ENCODE measurements around the gene KRT79. TPM values are rescaled to one million over a fixed set of nuclear protein-coding genes. Genes with fewer than 3 reads are reported as not detected.

Gene KRT79
- total RNA-seq, 1 experiment from 2014 or later: not detected

DNA sequence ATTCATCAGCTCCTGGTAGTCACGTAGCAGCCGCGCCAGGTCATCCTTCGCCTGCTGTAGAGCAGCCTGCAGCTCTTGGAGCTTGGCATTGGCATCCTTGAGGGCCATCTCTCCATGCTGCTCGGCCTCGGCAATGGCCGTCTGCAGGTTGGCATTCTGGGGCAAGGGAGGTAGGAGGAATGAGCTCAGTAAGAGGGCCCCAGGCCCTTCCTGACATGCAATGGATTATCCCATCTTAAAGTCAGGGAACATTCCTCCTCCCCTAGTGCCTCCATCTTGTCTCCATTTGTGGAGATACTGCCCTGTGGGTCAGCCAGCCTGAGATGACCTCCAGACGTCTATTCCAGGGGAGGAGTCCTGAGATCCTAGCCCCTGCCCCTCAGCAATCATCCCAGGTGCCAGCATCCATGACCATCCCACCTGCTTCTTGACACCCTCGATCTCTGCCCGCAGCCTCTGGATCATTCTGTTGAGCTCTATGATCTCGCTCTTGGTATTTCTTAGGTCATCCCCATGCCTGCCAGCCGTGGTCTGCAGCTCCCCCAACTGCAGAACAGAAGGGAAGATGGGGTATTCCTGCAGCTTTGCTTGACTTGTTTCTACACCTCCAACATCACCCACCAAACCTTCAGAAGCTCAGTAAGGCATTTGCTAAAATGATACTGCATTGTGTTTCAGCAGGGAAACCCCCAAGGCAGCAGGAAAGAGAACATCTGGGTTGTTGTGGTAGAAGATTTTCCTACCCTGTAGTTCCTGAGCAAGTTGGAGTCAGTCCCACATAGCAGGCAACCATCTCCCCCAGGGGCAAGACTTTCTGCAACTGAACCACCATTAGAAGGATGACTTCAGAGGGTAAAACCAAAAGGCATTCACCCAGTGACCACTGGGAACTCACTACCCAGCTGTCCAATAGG lies 42.6 kb downstream of the KRT79 start:
- DNase-seq (ENCODE audit: low read depth): no peak

DNA sequence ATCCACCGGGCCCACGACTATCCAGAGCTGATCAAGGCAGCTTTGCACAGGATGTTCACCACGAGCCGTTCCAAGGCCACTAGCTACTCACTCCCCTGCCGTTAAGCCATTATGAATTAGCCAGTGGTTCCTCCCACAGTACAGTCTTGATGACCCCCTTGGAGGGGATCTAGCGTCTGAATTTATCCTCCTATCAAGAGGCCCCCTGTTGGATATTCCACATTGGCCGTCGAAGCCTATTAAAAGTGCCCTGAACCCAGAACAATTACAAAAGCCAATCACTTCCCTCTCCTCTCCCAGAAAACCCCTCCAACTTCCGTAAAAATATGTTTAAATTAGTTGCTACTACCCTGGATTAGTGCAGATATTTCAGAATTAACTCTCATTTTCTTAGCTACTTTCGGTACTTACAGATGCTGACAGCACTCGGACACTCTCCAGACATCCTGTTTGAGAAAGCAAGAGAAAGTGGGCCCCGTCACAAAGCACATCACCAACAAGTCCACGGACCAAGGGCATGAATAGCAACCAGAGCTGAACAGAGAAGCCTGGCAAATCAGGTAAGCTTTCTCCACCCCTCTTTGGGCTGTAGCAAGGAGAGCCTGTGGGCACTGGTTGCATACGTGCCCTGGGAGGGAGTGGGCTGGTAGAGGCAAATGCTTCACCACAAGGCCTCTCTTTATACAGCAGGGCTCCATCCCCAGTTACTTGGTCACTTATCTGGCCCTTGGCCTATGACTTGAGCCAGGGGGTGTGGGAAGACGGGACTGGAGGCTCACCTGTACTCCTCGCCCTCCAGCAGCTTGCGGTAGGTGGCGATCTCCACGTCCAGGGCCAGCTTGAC lies 43.5 kb downstream of the KRT79 start:
- DNase-seq (ENCODE audit: low read depth): no peak

DNA sequence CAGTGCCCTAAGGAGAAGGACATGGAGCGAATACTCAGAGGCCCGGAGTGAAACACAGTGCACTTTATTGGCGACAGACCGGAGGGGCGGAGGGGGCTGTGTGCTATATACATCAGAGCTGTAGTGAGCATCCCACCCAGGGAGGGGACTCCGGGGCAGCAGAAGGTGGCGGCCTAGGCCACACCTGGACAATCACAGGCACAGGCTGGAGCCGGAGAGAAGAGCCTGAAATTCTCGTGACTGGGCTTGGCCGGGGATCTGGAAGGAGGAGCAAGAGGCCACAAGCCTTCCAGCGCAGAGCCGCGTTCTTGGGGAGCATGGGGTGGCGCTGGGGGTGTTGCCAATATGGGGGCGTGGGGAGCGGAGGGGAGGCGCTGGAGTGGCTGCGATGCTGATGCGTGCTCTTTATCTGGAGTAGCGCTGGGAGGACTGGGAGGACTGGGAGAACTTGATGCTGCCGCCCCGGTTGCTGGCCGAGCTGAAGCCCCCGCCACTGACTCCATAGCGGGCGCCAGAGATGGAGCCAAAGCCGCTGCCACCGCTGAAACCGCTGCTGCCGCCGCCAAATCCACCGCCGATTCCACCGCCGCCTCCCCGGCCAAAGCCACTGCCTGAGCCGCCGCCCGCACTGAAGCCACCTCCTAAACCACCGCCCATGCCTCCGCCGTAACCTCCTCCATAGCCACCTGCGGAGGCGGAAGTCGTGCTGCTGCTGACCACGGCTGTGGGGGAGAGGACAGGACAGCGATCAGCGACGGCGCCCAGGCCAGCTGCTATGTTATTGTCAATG lies 44.3 kb downstream of the KRT79 start:
- no peak for DNase-seq (ENCODE audit: low read depth)

DNA sequence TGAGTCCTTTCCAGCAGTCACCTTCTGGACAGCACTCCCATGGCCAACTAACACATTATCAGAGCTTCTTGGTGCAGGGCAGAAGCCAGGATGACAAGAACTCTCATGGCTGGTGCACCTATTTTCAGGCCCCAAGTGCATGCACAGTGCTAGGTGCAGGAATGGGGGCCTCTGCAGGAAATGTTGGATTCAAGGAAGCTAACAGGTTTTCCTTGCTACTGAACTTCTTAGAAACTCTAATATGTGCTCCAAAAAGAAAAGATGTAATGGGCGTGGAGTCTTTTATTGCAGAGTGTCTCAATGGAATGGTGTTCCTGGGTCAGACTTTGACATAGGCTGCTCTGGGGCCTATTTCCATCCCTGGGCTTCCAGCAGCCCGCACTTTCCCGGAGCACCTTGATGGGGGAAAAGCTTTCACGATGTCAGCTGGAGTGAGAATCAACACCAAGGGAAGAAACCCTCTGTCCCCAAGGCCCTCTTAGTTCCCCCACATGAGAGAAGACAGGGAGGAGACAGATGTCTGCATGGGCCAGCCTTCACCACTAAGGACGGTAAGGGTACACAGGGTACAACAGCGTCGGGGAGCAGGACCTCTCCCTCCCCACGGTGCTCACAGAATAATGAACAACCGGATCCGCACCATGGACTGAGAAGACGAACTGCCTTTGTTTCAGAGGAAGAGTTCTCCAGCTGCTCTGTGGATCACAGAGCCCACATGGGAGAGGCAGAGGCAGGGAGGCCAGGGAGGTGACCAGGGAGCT lies 45.1 kb downstream of the KRT79 start:
- no peak for DNase-seq (ENCODE audit: low read depth)

DNA sequence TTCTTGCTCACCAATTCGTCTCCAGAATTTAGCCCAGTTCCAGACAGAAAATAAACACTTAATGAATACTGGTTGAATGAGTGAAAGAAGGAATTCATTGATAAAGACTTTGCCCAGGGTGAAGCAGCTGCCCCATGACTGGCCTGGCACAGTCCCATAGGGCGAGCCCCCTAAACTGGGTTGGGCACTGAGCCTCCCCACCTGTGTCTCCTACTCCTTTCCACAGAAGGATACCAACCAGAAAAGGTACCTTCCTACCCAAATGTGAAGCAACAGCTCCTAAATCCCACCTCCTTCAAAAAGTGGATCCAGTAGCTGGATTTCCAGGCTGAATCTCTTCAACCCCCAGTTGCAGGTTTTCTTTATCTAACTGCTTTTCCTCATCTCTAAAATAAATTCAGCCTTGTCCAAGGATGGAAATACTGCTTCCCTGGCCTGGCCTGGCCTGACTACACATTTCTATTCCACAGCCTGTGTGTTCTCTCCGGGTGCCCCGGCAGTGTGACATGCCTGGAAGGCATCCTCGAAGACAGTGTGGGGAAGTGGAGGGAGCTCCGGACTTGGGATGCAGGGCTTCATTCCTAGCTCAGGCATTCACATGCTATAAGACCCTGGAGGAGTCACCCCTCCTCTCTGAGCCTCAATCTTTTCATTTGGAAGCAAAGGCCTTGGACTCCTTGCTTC lies 45.8 kb downstream of the KRT79 start:
- no peak for DNase-seq (ENCODE audit: low read depth)

DNA sequence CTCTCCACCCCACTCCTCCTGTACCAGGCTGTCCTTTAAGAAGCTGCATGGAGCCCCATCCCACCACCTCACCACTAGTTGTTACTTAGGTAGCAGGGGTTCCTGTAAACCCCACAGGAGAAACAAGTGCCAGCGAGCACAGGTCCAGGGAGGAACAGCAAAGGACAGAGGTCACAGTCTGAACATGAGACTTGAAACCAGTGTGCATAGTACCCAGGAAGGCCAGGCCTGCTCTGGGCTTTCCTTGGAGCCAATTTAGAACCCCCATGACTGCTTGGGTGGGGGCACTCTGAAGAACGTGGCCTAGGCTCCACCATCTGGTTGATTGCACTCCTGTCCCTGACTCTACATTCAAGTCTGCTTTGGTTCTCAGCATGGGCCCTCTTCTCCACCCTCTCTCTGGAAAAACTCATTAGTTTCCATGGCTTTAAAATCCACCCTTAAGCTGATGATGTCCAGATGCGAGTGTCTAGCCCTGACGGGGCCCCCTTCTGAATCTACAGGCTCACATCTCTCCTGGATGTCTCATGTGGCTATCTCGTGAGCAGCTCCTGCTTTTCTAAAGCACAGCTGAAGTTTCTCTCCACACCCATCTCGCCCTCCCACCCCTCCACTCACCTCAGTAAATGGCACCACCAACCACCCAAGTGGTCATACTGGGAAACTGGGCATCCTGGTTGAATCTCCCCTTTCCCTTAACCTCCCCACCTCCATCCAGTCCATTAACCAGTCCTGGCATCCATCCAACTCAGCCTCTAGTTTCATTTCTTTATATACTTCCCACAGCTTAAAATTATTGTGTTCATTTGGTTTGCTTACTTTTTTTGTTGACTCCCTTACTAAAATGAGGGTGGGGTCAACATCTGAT lies 46.6 kb downstream of the KRT79 start:
- DNase-seq (ENCODE audit: low read depth): no peak

DNA sequence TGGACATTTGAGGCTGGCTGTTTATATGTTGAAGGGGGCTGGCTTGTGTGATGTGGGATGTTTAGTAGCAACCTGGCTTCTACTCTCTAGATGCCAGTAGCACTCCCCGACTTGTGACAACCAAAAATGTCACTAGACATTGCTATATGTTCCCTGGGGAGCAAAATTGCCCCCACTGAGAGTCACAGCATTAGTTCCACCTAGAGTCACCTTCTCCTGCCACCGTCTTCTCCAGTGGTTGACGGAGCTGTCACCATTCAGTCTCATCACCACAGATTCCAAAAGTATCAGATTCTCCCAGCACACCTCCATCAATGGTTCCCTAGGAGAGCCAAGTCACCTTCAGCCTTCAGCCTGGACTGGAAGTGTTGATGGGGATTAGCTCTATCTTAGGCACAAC lies 49.2 kb downstream of the KRT79 start:
- no peak for DNase-seq (ENCODE audit: low read depth)

DNA sequence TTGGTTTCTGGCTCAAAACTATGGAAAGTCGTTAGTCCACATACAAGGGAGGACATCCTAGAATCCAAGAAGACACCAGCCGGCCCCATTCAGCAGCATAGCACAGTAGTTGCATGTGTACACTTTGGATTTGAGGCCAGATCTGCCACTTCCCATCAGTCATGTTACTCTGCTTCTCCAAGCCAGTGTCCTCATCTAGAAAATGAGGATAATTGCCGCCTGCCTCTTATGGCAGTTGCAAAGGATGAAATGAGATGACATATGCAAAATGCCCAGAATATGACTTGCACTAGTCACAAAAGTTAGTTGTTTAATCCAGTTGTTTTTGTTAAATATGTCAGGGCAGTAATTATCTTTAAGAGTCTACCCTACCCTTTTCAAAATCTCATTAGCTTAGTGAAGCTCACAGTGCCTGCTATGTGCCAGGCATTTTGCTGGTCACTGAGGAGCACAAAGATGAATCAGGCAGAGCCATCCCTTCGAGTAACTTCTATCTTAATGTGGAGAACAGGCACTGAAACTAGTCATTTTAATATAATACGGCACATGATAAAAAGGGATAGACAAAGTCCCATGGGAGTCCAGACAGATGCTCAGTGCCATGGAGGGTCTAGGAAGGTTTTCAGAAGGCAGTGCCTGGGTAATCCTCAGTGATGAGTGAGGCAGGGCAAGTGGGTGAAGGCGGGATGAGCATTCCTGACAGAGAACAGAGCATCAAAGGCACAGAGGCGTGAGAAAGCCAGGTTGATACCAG lies 50.4 kb downstream of the KRT79 start:
- DNase-seq (ENCODE audit: low read depth): no peak

DNA sequence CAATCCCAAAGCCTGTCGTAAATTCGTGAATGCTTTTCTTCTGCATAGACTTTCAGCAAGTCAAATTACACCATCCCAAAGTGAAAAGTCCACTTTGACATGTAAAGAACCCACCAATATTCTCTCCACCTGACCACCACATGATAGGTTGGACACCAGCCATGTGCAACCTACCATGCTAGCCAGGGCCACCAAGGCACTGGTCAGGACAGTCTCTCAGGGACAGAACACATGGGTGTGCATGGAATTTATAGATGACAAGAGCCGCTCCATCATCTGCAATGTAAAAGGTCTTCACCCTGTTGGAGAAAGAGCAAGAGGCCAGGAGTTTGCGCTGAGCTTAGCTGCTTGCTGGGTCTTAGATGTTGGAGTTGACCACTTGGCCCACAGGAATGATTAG lies 51.6 kb downstream of the KRT79 start:
- no peak for DNase-seq (ENCODE audit: low read depth)

DNA sequence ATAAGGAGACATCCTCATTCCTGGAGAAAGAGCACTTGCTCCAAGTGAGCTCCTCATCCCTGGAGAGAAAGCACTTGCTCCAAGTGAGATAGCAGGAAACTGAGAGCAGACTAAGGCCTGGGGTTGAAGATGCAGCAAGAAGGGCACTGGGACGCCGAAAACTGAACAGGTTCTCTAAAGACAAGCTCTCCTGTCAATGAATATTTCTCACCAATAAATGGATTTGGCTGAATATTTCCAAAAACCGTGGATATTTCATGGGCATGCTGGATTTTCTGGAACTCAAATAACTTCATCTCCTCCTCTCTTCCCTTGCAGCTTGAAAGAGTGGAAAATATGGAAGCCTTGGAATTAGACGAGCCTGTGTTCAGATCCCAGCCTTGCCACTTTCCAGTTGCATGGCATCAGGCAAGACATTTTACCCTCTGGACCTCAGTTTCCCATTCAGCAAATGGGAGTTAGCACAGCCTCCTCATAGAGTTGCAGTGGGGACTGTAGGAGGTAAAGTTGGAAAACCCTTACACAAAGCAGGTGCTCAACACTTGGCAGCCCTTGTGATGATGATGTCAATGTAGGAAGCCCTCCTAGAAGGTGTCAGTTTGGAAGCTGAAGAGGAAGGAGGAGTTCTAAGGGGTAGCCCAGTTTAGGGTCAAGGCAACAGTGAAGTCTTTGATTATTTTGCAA lies 52.6 kb downstream of the KRT79 start:
- DNase-seq (ENCODE audit: low read depth): no peak

DNA sequence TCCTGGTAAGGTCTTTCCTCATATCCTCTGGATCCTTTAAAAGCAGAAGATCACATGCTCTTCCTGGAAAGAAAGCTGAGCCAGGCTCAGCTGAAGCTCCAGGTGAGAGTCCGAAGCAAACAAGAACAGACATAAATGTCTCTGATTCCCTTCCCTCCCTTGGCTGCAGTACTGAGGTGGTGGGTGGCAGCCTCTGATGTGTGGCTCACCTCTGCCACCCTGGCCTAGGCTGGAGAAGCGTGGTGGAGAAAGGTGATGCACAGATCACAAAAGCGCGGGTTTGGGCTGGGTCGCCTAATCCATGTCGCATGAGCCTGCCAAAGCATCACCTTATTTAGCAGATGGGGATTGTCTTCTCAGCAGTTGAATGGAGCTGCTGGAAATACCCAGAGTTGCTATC lies 54.2 kb downstream of the KRT79 start:
- no peak for DNase-seq (ENCODE audit: low read depth)

DNA sequence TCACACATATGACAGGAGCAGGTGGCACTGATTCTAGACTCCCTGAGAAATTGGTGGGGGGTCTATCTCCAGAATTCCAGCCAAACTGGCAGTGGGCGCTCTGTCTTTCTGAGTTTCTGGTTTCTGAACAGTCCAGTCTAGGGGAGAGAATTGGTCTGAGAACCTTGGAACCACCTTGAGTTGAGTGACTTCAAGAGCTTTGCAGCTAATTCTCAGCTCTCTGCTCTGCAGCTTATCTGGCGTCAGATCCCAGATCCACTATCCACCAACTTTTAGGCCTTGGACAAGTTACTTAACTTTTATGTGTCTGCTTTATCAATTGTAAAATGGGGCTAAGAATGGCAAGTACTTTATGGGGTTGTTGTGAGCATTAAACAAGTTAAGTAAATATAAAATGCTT lies 55.3 kb downstream of the KRT79 start:
- no peak for DNase-seq (ENCODE audit: low read depth)

DNA sequence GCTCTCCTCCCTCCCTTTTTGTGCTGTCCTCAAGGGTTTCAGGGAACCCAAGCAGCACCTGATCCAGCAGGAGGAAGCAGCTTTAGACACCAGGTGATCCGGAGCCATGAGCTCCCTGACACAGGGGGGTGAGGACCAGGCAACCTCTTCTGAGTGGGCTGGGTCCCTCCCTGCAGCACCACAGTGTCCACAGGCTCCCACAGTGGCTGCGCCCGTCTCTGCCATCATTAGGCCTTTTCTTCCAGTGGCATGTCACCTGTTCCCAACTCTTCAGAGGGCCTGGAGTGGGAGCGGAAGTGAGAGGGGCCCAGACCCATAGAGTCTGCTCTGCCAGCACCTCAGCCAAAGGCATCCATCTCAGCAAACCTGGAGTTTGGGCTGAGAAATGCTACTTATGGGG lies 56.5 kb downstream of the KRT79 start:
- DNase-seq (ENCODE audit: low read depth): no peak

DNA sequence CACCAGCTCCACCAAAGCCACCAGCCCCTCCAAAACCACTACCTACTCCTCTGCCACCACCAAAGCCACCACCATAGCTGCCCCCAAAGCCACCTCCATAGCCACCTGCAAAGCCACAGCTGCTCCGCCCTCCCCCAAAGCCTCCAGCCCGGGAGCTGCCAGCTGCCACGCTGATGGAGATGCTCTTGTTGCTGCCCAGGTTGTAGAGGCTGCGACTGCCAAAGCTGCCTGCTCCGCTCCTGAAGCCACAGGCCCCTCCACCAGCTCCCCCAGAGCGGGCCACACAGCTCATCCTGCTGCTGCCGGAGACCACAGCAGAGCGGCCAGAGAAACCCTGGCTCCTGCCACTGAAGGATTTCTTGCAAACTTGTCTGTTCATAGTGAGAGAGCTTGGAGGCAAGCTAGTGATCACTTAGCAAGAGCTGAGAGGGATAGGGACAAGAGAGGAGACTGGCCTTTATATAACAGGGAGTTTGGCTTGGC lies 57.2 kb downstream of the KRT79 start, which contains the start of gene KRT76:
Gene KRT76 (minus strand): TSS at position 433 of the 483 bp plus-strand sequence. CDS start 54 bp downstream, at position 379.
- no peak for DNase-seq (ENCODE audit: low read depth)

DNA sequence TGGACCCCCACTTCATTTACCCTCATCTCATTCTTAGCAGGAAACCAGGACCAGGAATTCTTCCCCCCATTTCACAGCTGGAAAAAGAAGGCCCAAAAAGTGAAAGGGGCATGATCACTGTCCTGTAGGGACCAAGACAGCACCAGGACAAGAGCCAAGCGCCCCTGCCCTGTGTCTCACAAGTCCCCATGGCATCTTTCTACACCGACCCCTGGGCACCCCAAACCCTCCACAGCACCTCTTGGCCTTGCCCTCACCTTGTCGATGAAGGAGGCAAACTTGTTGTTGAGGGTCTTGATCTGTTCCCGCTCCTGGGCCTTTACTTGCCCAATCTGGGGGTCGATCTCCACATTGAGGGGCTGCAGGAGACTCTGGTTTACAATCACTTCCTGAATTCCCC lies 57.7 kb downstream of the KRT79 start:
- no peak for DNase-seq (ENCODE audit: low read depth)

DNA sequence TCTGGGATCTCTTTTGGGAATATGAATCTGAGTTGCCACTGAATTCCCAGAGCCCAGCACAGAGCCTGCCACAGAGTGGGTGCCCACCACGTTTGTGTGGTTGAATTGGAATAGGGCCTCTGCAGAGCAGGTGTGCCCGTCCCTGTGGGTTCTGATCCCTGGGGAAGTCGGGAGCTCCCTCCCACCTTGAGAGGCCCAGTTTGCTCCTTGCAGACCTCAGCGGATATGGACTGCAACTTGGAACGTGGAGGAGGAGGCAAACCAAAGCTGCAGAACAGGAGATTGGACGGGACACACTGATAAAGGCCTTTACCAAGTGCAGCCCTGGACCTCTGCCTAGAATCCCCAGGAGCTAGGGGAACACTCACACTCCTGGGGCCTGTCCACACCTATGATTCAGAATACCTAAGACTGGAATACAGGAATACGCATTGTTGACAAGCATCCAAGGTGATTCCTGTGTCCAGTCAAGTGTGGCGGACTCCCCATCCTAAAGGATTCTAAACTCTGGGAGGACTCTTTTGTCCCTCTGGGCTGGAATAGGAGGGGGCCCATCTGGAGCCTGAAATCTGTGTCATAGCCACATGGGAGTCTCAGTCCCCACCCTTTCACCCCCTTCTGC lies 59.4 kb downstream of the KRT79 start:
- no peak for DNase-seq (ENCODE audit: low read depth)

DNA sequence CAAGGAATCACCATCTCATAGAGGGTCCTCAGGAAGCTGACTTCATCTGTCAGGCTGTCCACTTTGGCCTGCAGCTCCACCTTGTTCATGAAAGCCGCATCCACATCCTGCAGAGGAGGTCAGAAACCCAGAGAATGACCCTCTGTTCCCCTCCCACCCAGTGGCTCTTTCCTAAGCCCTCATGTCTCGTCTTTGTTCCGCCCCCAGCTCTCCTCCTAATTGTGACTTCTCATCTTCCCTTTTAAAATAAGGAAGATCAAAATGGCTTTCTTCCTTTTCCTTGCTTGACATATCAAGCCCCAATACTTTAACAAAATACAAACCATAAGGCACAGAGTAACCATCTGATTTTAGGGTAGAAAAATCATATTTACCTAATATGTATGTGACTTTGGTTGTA lies 61.3 kb downstream of the KRT79 start:
- no peak for DNase-seq (ENCODE audit: low read depth)

DNA sequence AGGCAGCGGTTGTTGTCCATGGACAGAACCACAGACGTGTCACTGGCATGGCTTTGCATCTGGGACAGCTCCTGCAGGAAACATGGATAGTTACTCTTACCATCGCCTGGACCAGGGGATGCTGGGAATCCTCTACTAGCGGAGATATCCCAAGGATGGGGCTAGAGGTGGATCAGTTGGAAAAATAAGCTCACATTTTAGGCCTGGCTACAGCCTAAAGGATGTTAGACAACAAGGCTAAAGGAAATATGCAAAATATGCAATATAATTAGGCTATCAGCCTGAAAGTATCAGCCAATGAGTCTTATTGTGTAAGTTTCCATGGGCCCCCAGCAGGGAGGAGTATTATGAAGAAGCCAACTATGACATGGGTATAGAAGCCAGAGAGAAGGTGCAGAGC lies 61.9 kb downstream of the KRT79 start:
- DNase-seq (ENCODE audit: low read depth): no peak
